HG03457 (cell line): ENCODE data around the gene C1QB.

ENCODE experiments used
- ATAC-seq: cut with Tn5 transposase; IDR thresholded peaks from one replicate; pipeline ENCODE4 v1.9.1; 2021; ENCODE audit warnings: moderate number of reproducible peaks; ENCODE audit not compliant: unreplicated experiment

Gene C1QB

GRCh38 chr1:22633697-22634463 is 19.2 kb upstream of the C1QB start:
- no peak for ATAC-seq

- ATAC-seq, result no peak
These were observed 17.6 kb upstream of the C1QB start for GRCh38 chr1:22635436-22635835.

GRCh38 chr1:22636353-22636752 is 16.7 kb upstream of the C1QB start, which contains the start of gene C1QA:
Gene C1QA (plus strand): TSS chr1:22636628. CDS start chr1:22637617, 989 bp downstream.
- ATAC-seq, result no peak

GRCh38 chr1:22636927-22637326 is 16.1 kb upstream of the C1QB start:
- no peak for ATAC-seq

- ATAC-seq, result no peak
These were observed 15.1 kb upstream of the C1QB start for GRCh38 chr1:22637907-22638445.

- ATAC-seq, result no peak
These were observed 14.4 kb upstream of the C1QB start for GRCh38 chr1:22638476-22639234.

- no peak for ATAC-seq
These were observed 13.8 kb upstream of the C1QB start for GRCh38 chr1:22639286-22639685.

GRCh38 chr1:22641247-22641646 is 11.8 kb upstream of the C1QB start:
- no peak for ATAC-seq

GRCh38 chr1:22641906-22642636 is 11.0 kb upstream of the C1QB start:
- no peak for ATAC-seq

GRCh38 chr1:22643381-22643780 is 9.7 kb upstream of the C1QB start, which contains the start of gene C1QC:
Gene C1QC (plus strand): TSS chr1:22643633. CDS start chr1:22644024, 391 bp downstream.
- ATAC-seq, result no peak

- no peak for ATAC-seq
These were observed 9.1 kb upstream of the C1QB start for GRCh38 chr1:22643928-22644327.

- no peak for ATAC-seq
These were observed 7.1 kb upstream of the C1QB start for GRCh38 chr1:22645931-22646330.

GRCh38 chr1:22646384-22646783 is 6.7 kb upstream of the C1QB start:
- ATAC-seq, result no peak

GRCh38 chr1:22650089-22650693 is 2.8 kb upstream of the C1QB start:
- no peak for ATAC-seq

- ATAC-seq, result no peak
These were observed 837 bp upstream of the C1QB start for GRCh38 chr1:22651941-22652856.

- ATAC-seq, result no peak
These were observed 1.7 kb downstream of the C1QB start for GRCh38 chr1:22654692-22655091.

- ATAC-seq, result no peak
These were observed 5.5 kb downstream of the C1QB start for GRCh38 chr1:22658385-22659163.

- no peak for ATAC-seq
These were observed 7.7 kb downstream of the C1QB start for GRCh38 chr1:22660716-22661241.

- ATAC-seq, result no peak
These were observed 8.8 kb downstream of the C1QB start for GRCh38 chr1:22661880-22662279.
